Measurements from ENCODE around the gene FTH1.
"Not testable (repeated sequence)": the region's sequence is repeated elsewhere in the genome, so short reads cannot be mapped to it uniquely, and the experiment has no call there.

Gene FTH1

GRCh38 chr11:62010935-62011528 lies 43.6 kb upstream of the FTH1 start:
- no peak for DNase-seq (ENCODE audit: low read depth)
- H3K4me3 ChIP-seq (ENCODE audit: low read depth, low read length), result no peak overlapping the region
- TF ChIP-seq CTCF (IDR thresholded peaks at IDR 0.05; ENCODE audit: control insufficient read depth, extremely low read depth, insufficient read depth), result no peak

GRCh38 chr11:62008193-62008592 lies 40.8 kb upstream of the FTH1 start:
- no peak for DNase-seq (ENCODE audit: low read depth)
- no peak for TF ChIP-seq CTCF (IDR thresholded peaks at IDR 0.05; ENCODE audit: control insufficient read depth, extremely low read depth, insufficient read depth)
- no peak overlapping the region for H3K4me3 ChIP-seq (ENCODE audit: low read depth, low read length)

- TF ChIP-seq CTCF (IDR thresholded peaks at IDR 0.05; ENCODE audit: control insufficient read depth, extremely low read depth, insufficient read depth), result no peak
- DNase-seq (ENCODE audit: low read depth), result no peak
Observed at GRCh38 chr11:62004473-62004872, 37.0 kb upstream of the FTH1 start.

GRCh38 chr11:62002283-62002682 lies 34.8 kb upstream of the FTH1 start:
- not testable (repeated sequence) for DNase-seq (ENCODE audit: low read depth); H3K4me3 ChIP-seq (ENCODE audit: low read depth, low read length)

More at GRCh38 chr11:62004473-62004872, 37.0 kb upstream of the FTH1 start:
- no peak overlapping the region for H3K4me3 ChIP-seq (ENCODE audit: low read depth, low read length)

GRCh38 chr11:62001450-62002191 lies 34.2 kb upstream of the FTH1 start:
- no peak for TF ChIP-seq CTCF (IDR thresholded peaks at IDR 0.05; ENCODE audit: control insufficient read depth, extremely low read depth, insufficient read depth)
- DNase-seq (ENCODE audit: low read depth), result no peak
- H3K4me3 ChIP-seq (ENCODE audit: low read depth, low read length), result no peak overlapping the region

GRCh38 chr11:62000539-62001446 lies 33.4 kb upstream of the FTH1 start:
- TF ChIP-seq CTCF (IDR thresholded peaks at IDR 0.05; ENCODE audit: control insufficient read depth, extremely low read depth, insufficient read depth), result no peak
- H3K4me3 ChIP-seq (ENCODE audit: low read depth, low read length), result no peak overlapping the region
- no peak for DNase-seq (ENCODE audit: low read depth)
